ENCODE results near the gene RALGPS1. TPM values are rescaled to one million over a fixed set of nuclear protein-coding genes. Genes with fewer than 3 reads are reported as not detected.

Gene RALGPS1
- total and polyA plus RNA-seq, 2 of the 8 experiments (the other 6 are each of a cell fraction or from before 2014, with no cell fraction given): 20.0 to 23.5 TPM

DNA sequence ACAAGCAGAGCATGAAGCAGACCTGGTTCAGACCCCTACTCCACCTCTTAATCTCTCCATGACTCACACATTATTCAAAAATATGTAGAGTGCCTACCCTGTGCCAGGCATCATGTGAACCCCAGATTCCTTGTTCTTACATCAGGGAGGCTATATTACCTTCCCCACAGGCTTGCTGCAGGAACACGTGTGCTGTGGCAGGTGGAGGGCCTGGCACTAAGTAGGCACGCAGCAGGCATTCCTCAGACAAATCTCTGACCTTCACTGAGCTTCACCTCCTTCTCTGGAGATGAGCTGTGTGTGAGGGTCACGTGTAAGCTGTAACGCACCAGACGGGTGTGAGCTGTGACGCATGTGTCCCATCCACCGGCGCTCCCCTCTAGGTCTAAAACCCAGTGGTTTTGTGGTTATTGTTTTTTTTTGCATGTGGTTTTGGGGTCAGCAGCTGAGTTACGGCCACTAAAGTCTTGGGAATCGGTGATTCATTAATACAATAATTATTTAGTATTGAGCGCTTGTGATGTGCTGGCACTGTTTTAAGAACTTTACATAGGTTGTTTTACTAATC lies 177.5 kb downstream of the RALGPS1 start:
- 89% methylated on average over 11 of the region's 11 CpGs; no CpG with 5 or more reads in 1 of the 2 experiments for WGBS, 2 experiments (ENCODE audit: extremely low coverage in 1 of 2, insufficient coverage in 1 of 2, insufficient read length in 1 of 2, insufficient replicate concordance in 2 of 2, low coverage in 1 of 2, low lambda C conversion rate in 2 of 2, missing lambda C conversion rate in 1 of 2)
- H3K4ac ChIP-seq (replicated peaks; ENCODE audit: insufficient read length, low read depth, low read length): no peak overlapping the region
- H3K9me3 ChIP-seq (ENCODE audit: insufficient read depth in 2 of 2, low read depth in 1 of 2, low read length in 1 of 2): no peaks in the 10 kb centered on the region
- no peak overlapping the region for H4K8ac ChIP-seq (ENCODE audit: extremely low read depth, insufficient read depth, low read length)
- ChIA-PET CTCF (ENCODE audit: partially characterized antibody) (interaction anchor here (0.7 to 1.1 kb wide), 7 partner anchors 10 to 313 kb away, joined by 3 to 7 read pairs (median 3); no protein-coding TSS in a partner anchor), POLR2A (ENCODE audit: partially characterized antibody) (no interaction called here)
- no peak overlapping the region for H3K23ac ChIP-seq (ENCODE audit: insufficient read length)
- no peaks in the 10 kb centered on the region for H3K23me2 ChIP-seq (ENCODE audit: low read depth, low read length)
- TF ChIP-seq NANOG (IDR thresholded peaks at IDR 0.05; ENCODE audit: insufficient read depth, low read depth, low read length, poor library complexity, severe bottlenecking) (no peak), CEBPB (IDR thresholded peaks at IDR 0.05; ENCODE audit: low read depth, low read length) (no peak), CHD1 (IDR thresholded peaks at IDR 0.05; ENCODE audit: low read depth, low read length) (no peak), SP1 (IDR thresholded peaks at IDR 0.05; ENCODE audit: low read depth, low read length) (no peak), SRF (IDR thresholded peaks at IDR 0.05; ENCODE audit: low read depth, low read length) (no peak), EGR1 (IDR thresholded peaks at IDR 0.05; ENCODE audit: borderline replicate concordance, low read depth, low read length) (no peak), ASH2L (IDR thresholded peaks at IDR 0.05; ENCODE audit: low read length) (no peak), CTBP2 (IDR thresholded peaks at IDR 0.05; ENCODE audit: borderline replicate concordance, insufficient read depth, insufficient read length, low read length) (no peak), BRCA1 (IDR thresholded peaks at IDR 0.05; ENCODE audit: low read depth, low read length) (no peak), GTF2F1 (IDR thresholded peaks at IDR 0.05; ENCODE audit: borderline replicate concordance, low read depth, low read length) (no peak), E2F6 (IDR thresholded peaks at IDR 0.05) (no peak)
- no peak overlapping the region for H2AK5ac ChIP-seq (ENCODE audit: low read depth, low read length)
- H4K91ac ChIP-seq (replicated peaks; ENCODE audit: insufficient read length, low read length): no peak overlapping the region
- no peaks in the 10 kb centered on the region for H3K79me1 ChIP-seq (ENCODE audit: low read depth, low read length)
- H2AFZ ChIP-seq (ENCODE audit: low read length): no peak overlapping the region
- no peak overlapping the region for H3K14ac ChIP-seq (ENCODE audit: insufficient read length)
- DNase-seq (ENCODE audit: low read depth in 1 of 2, low spot score in 2 of 2): no peak
- H4K20me1 ChIP-seq (replicated peaks in 1 of 2; ENCODE audit: control insufficient read depth in 1 of 2, insufficient read depth in 2 of 2, low read length in 2 of 2): peaks cover 0 to 2% of the 10 kb centered on the region in 2 experiments
- no peak overlapping the region for H3K4me2 ChIP-seq (ENCODE audit: insufficient read depth in 1 of 2, low read depth in 2 of 2, low read length in 2 of 2)
- H2BK15ac ChIP-seq (ENCODE audit: low read length): 0 out of 2 replicates have a peak overlapping the region, but pooled peaks have one; percentile 29
- no peak overlapping the region for H3K9ac ChIP-seq (replicated peaks in 1 of 4; ENCODE audit: extremely low read depth in 1 of 4, low read depth in 3 of 4, low read length in 3 of 4)
- no peak overlapping the region for H2BK12ac ChIP-seq (ENCODE audit: low read depth, low read length)
- H3K36me3 ChIP-seq (ENCODE audit: control insufficient read depth in 2 of 4, insufficient read depth in 4 of 4, low read length in 3 of 4): no peaks in the 10 kb centered on the region
- no peak overlapping the region for H3K27ac ChIP-seq (ENCODE audit: low read depth, low read length)
- no peaks in the 10 kb centered on the region for H3K4me1 ChIP-seq (replicated peaks in 1 of 4; ENCODE audit: control insufficient read depth in 3 of 4, insufficient read depth in 4 of 4, low read length in 3 of 4)
- H2BK120ac ChIP-seq (replicated peaks; ENCODE audit: low read depth, low read length): no peak overlapping the region
- no peak for FAIRE-seq
- H3K27me3 ChIP-seq (replicated peaks in 1 of 4; ENCODE audit: control insufficient read depth in 3 of 4, extremely low read depth in 1 of 4, insufficient read depth in 3 of 4, low read length in 3 of 4): no peaks in the 10 kb centered on the region
- H2BK5ac ChIP-seq (ENCODE audit: low read depth, low read length): no peak overlapping the region
- no peak overlapping the region for H4K5ac ChIP-seq (ENCODE audit: insufficient read length, low read depth, low read length)
- no peaks in the 10 kb centered on the region for H3K79me2 ChIP-seq (ENCODE audit: control insufficient read depth in 1 of 2, insufficient read depth in 2 of 2, low read length in 2 of 2)
- no peak overlapping the region for H3K4me3 ChIP-seq (ENCODE audit: extremely low read depth in 1 of 4, insufficient read depth in 2 of 4, low read depth in 3 of 4, low read length in 4 of 4)
- H3K18ac ChIP-seq (ENCODE audit: extremely low read depth, low read length): no peak overlapping the region
- no peak overlapping the region for H3K56ac ChIP-seq (replicated peaks; ENCODE audit: insufficient read length, low read depth, low read length)
- H2BK20ac ChIP-seq (ENCODE audit: low read length): no peak overlapping the region

All from H1 (cell line).